GM10847 (cell line): ENCODE data around the gene SLC25A12.

Experiments
- POLR2A ChIP-seq: IDR thresholded peaks from 2 replicates; pipeline ENCODE4 v1.6.1; 2011; ENCODE audit not compliant: insufficient read length; ENCODE audit errors: extremely low read depth

SLC25A12 gene

DNA sequence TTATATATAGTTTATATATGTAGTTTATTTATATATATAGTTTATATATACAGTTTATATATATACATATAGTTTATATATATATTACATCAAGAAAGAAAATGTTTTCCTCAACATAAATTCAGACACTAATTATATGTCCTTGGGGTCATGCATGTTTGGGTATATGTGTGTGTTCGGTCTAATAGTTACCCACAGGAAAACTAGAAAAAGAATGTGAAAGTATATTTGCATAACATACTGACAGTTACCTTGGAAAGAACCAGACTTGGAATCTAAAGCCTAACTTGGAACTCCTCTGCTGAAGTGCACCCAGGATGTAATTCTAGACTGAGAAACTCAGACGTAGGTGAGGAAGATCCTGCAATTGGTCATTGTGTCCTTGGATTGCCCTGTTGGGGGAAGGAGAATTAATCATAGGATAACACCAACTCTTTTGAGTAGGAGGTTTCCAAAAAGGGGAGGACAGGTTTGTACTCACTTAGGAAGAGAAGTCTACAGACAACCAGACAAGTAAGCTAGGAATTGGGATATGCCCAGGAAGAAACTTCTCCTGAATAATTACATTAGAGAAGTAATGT lies 8.9 kb upstream of the SLC25A12 start:
- TF ChIP-seq POLR2A: no peak

DNA sequence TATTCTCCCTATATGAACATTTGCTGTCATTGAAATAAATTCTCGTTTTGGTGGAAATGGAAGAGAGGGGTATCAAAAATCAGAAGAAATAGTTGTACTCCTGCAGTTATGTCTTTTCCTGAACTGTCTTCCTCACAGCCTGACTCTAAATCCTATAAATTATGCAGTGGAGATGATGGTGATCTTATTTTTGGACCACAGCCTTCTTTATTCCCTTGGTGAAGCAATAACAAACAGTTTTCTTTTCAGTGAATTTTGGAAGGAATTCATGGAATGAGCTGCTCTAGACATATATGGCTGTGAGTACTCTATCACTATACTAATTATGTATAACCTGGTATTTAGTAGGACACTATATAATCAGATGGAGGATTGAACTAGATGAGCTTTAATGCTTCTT lies 1.7 kb upstream of the SLC25A12 start:
- no peak for TF ChIP-seq POLR2A

DNA sequence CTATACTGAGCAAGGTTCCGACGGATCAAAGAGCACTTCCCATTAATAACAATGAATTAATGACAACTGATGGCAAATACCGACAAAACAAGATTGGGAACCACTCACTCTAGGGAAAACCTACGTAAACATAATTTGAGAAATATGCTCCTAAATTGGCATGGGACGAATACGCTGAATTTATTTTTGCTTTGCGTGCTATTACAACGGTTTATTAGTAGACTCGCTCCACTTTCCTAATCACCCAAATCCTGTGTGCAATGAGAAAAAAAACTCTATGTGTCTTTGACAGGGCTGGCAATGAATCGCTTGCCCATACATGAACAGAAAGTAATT lies 536 bp upstream of the SLC25A12 start:
- TF ChIP-seq POLR2A: no peak

DNA sequence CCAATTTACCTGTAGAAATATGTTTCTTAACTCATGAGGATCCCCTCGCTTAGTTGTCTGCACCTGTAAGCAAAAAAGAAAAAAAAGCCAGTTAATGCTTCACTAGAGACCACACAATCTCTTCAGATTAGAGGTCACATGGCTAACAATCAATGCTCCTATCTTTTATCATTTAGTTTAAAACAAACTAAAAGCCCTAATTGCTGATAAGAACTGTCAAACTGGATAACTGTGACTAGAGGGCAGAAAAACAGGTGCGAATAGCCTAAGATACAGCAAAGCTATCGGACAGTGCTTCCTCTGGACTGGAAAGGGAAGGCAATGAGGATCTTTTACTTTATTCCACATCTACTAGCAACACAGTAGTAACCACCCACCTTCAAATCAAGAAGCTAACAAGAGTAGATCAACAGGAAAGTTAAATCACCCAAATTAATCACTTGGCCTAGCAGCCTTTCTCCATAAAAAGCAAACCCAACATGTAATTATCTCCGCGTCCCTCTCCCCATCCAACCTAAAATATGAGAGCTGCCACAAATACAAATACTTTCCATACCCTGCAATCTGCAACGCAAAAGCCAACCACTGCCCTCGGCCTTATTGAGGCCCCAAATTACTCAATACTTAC lies 734 bp downstream of the SLC25A12 start:
- TF ChIP-seq POLR2A: no peak

DNA sequence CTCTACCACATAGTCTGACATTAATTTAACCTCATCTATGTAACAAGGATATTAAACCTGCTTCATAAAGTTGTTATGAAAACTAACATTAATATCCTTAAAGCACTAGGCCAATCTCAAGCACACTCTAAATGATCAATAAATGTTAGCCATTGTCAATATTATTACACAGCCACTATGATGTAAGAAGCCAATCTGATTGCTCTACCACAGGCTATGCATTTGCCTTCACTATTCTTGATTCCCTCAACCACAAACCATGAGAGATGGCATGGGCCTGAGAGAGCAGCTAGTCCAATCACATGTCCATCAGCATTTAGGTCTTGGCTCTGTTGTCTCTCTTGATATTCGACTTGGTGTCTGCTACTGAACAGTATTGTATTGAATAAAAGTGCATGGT lies 4.2 kb downstream of the SLC25A12 start:
- no peak for TF ChIP-seq POLR2A

DNA sequence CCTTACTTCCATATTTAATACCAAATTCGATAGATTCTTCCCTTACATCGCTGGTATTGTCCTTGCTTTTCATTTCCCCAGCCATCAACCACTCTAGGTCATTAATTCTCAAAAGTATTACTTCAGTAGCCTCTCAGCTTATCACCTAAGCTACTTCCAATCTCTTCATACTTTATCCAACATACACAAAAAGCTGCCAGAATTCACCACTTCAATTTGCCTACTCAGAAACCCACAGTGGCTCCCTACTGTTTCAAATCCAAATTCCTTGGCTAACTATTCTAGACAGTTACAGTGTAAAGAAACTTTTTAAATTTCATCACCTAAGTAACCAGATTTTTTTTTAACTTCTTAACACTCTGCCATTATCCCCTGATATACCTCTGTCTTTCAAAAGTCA lies 4.7 kb downstream of the SLC25A12 start:
- TF ChIP-seq POLR2A: no peak

DNA sequence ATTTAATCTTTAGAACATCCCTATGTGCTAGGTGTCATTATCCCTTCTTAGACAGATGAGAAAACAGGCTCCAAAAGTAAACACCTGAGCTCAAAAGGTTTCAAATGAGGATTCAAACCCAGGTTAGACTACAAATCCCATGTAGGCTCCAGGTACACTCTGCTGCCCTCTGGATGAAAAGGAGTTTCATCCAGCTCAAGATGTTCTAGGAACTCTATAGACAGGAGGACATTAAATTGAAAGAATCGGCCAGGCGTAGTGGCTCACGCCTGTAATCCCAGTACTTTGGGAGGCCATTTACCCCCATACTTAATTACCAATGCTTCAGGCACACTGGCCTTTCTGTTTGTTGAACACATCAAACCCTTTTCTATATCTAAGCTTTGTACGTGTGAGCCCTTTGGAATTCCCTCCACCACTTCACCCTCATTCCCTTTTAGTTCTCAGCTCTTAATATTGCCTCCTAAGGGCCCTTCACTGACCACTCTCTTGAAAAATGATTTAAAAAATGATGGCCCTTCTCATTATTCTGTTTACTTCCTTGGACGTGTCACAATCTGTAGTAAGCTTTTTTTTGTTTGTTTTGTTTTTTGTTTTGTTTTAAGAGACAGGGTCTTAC lies 10.7 kb downstream of the SLC25A12 start:
- TF ChIP-seq POLR2A: no peak

DNA sequence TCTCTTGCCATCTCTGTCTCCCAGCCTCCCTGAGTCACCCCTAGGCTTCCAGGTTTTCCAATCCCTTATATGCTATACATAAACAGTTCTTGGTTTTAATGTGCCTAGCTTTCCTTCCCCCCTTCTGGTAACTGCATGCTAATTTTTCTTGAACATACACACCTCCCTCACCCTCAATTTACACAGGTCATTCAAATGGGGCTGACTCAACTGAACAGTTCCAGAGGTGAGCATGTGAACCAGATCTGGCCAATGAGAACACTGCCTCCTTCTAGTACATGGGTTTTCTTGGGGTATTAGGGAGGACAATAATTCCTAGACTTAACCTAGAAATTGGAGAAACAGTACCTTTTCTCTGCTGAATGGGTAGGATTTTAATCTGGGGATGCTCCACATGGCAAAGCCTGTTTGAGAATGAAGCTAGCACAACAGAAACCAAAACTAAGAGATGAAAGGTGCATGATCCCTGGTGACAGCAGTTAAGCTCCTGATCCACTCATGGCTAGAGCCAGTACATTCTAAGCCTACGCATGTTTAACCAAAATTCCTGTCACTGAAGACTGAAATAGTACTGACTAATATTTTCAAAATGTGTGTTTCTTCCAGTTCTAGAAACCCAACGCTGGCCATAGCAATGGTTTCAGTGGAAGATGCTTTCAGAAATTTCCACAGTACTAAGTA lies 11.8 kb downstream of the SLC25A12 start:
- TF ChIP-seq POLR2A: no peak

DNA sequence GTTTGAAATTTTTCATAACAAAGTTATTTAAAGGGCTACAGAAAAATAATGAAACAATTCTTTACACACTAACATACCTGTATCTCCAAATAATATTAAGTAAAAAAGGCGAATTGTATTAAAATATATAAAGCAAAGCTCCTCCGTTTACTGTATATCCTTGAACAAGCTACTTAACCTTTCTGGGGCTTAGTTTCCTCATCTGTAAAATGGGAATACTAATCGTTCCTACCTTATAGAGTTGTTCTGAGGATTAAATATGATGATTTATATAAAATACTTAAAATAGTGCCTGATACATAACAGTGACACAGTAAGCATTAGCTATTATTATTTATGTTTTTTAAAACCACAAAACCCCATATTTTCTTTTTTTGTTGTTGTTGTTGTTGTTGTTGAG lies 13.3 kb downstream of the SLC25A12 start:
- no peak for TF ChIP-seq POLR2A

DNA sequence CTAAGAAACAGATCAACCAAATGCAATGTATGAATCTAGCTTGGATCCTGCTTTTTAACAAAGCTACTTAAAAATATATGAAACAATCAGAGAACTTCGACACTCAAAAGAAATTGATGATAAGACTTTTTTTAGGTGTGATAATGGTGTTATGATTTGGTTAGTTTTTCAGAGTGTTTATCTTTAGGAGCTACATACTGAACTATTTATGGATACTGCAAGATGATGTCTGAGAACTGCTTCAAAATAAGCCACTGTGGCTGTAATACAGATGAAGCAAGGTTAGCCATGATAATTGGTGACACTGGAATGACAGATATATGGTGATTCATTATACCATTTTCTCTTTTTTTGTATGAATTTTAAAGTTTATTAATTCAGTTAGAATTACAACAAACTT lies 14.2 kb downstream of the SLC25A12 start:
- TF ChIP-seq POLR2A: no peak

DNA sequence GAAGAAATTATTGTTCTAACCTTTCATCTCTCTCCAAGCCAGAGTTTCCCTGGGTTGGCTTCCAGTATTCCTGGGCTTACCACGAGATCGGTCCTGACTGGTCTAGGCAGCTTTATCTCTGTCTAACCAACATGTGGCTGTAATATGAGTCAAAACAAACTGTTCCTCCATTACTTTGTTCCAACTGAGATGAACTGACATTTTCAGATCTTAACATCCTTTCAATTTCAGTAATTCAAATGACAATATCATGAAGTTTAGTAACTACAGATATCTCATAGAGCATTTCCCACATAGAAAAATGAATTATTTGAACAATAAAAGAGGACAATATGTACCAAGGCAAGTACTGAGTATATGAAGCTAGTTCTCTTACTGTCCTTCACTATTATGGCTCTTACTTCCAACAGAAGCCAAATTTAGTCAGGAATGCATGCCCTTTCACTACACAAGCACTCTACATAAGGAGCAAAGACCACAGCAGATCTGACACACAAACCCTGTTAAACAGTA lies 15.5 kb downstream of the SLC25A12 start:
- TF ChIP-seq POLR2A: no peak

DNA sequence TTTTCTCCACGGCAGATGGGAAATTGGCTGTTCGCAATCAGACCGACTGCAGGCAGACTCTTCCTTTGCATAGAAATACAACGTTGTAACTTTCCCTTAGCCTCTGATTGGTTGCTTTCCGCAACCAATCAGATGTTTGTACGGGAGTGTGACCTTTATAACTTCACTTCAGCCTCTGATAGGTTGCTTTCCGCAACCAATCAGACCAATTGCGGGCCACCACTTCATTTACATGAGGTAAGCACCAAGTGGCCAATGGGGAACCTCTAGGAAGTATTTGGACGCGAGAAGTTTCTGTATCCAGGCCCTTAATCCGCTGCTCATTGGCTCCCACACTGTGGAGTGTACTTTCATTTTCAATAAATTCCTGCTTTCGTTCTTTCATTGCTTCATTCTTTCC lies 19.1 kb downstream of the SLC25A12 start:
- TF ChIP-seq POLR2A: no peak

DNA sequence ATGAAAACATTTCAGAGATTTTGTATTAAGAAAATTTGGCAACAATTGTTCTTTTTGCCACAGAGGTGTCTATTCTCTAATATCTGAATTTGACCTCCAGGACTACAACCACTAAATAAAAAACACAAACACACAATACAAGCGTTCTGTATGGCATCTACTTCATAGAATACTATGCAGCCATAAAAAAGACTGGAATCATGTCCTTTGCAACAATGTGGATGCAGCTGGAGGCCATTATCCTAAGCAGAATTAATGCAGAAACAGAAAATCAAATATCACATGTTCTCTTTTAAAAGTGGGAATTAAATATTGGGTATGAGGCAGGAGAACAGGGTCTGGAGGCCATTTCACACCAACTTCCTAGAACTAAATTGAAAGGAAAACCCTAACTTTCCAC lies 19.5 kb downstream of the SLC25A12 start:
- TF ChIP-seq POLR2A: no peak

DNA sequence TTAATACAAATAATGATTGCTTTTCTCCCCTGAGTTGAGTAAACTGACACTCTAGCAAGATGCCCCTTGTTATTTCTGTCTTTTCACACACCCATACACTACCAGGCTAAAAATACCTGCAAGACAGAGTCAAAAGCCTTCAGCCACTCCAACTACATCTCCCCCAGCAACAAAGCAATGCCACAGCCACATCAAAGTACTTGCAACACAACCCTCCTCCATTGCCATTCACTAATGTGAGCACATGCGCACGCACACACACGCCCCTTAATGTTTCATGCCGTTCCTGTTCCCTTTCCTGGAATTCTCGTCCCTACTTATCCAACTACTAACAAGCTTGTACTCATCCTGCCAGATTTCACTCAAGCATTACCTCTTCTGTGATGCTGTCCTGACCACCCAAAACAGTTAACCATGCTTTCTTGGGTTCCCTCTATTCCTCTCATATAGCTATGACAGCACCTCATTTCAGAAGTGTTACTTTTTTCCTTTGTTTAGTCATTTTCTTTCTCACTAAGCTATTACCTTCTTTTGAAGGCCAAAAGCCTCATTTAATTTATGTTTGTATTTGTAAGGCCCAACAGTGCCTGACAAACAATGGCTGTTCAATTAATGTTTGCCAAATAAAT lies 29.6 kb downstream of the SLC25A12 start:
- no peak for TF ChIP-seq POLR2A

DNA sequence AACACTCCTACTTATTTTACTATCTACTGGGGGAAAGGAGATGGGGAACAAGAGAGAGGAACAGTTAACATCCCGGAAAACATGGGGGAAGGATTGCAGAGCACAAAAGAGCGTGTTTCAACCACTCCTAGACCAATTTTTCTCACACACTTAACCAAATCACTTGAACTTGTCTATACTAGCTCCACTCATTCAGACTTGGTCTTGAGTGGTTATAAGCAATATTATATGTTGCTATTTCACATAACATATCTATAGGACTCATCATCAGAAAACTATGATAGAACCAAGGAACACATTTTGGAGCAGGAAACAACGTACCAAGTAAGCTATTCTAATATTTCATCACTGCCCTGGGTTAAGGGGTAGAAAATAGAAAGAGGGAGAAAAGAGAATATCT lies 31.5 kb downstream of the SLC25A12 start:
- TF ChIP-seq POLR2A: no peak
